Midbrain (tissue), 1 donor: Measurements from ENCODE around the gene ASIC3.
"Not testable (repeated sequence)": the region's sequence is repeated elsewhere in the genome, so short reads cannot be mapped to it uniquely, and the experiment has no call there.

Experiments used
- DNase-seq: peaks from one replicate; lab custom pipeline; 2025; lab: John Stamatoyannopoulos, UW

Gene ASIC3

DNA sequence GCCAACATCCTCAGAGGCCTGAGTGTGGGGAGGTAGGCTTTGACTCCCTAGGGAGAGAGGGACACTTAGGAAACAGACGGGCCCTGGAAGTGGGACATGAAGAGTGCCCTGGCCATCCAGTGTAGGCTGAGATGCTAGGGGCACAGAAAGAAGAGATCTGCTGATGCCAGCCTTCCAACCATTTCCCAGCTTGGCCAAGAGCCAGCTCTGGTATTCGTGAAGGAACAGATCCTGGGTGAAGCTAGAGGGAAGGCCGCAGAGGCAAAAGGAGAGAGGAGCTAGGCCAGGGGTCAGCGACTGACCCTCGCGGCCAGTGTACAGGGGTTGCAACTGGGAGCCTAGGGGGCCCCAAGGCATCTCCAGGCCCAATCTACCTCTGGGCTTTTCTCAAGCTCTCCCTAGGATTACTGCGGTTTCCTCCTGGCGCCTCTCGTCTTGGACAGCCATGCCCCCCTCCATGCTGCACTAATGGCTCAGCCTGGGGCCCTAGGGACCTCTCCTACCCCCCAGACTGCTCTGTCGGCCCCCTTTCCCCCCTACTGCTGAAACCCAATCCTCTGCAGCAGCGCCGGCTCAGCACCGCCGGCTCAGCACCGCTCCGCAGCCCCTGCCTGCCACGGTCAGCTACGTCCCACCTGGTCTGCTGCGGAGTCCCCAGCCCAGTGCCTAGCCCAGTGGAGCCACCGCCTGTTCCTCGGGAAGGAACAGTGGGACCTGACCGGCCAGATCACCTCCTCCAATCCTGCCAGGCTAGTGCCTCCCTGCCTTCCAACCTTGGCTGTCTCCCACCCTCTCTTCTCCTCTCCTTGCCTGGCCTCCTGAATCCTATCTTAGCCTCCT, at the start of gene ASIC3:
Gene ASIC3, plus strand, starts transcription at position 556 of the 840 bp plus-strand sequence. CDS start 355 bp downstream, outside the sequence.
- DNase-seq: no peak

DNA sequence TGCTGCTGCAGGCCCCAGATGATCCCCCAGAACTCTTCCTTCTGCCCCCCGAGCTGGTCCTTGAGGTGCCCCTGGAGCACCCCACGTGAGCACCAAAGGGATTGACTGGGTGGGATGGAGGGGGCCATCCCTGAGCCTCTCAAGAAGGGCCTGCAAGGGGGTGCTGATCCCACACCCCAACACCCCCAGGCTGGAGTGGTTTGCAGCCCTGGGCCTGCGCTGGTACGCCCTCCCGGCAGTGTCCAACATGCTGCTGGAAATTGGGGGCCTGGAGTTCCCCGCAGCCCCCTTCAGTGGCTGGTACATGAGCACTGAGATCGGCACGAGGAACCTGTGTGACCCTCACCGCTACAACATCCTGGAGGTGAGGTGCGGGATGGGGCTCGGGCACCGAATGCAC, 49.3 kb upstream of the ASIC3 start:
- DNase-seq: no peak

DNA sequence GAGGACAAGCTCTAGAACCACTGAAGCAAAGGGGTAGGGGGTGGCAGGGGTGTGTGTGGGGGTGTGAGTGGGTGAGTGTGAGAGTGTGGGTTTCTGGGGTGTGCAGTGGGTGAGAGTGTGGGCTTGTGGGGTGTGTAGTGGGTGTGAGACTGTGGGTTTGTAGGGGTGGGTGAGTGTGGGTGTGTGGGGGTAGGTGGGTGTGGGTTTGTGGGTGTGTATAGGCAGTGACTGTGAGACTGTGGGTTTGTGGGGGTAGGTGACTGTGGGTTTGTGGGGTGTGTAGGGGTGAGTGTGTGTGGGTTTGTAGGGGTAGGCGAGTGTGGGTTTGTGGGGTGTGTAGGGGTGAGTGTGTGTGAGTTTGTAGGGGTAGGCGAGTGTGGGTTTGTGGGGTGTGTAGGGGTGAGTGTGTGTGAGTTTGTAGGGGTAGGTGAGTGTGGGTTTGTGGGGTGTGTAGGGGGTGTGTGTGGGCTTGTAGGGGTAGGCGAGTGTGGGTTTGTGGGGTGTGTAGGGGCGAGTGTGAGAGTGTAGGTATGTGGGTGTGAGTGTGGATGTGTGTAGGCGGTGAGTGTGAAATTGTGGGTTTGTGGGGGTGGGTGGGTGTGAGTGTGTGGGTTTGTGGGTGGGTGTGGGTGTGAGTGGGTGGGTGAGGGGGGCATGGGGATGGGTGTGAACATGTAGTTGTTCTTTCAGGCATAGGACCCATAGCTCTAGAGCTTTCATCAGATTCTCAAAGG, 48.7 kb upstream of the ASIC3 start:
- DNase-seq: no peak

DNA sequence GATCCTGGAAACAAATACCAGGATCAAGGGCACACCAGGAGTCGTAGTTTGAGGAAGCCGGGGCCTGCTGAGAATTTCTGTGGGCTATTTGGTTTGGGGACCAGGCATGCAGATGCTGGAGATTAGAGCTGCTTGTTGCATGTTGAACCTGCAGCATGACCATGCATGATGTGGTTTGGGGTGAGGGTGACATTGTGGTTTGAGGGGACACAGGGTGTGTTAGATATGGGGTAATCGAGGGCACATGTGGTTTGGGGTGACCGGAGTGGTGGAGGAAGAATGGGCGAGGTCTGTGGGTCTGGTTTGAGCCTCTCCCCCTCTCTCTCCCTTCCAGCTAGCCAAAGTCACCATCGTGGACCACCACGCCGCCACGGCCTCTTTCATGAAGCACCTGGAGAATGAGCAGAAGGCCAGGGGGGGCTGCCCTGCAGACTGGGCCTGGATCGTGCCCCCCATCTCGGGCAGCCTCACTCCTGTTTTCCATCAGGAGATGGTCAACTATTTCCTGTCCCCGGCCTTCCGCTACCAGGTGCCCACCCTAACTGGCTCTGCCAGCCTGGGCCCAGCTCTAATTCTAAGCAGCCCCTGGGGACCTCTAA, 47.3 kb upstream of the ASIC3 start:
- DNase-seq: no peak

DNA sequence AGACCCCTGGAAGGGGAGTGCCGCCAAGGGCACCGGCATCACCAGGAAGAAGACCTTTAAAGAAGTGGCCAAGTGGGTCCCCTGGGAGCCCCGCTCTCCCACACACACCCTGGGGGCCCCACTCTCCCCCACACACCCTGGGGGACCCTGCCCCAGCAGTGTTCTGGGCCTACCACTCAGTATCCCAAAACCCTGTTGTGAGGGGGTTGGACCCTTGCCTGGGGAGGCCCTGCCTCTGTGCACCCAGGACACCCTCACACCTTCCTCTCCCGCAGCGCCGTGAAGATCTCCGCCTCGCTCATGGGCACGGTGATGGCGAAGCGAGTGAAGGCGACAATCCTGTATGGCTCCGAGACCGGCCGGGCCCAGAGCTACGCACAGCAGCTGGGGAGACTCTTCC, 46.8 kb upstream of the ASIC3 start:
- no peak for DNase-seq

DNA sequence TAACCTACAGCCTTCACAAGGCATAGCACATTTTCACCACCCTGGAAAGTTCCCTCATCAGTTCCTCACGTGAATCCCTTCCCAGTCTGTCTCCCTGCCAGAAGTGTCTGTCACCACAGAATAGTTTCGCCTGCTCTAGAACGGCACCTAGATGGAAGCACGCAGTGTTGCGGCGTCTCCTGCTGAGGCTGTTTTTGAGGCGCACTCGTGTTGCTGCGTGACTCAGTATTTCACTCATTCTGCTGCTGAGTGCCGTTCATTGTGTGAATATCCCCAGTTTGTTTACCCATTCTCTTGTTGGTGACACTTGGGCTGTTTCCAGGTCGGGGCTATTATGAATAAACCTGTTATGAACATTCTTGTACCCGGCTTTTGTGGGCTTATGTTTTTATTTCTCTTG, 44.8 kb upstream of the ASIC3 start:
- DNase-seq: no peak

DNA sequence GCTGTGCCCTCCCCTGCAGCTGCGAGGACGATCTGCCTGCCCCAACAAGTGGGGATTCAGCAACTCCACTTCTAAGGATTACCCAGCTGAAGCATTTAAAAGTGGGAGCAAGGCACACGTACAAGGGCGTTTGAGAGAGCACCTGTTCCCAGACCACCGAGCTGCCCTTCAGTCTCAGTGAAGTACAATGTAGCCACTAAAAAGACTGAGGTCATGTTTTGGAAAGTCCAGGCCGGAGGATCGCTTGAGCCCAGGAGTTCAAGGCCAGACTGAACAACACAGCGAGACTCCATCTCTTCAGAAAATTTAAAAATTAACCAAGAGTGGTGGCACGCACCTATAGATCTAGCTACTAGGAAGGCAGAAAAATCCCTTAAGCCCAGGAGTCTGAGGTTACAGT, 42.8 kb upstream of the ASIC3 start:
- DNase-seq: no peak

DNA sequence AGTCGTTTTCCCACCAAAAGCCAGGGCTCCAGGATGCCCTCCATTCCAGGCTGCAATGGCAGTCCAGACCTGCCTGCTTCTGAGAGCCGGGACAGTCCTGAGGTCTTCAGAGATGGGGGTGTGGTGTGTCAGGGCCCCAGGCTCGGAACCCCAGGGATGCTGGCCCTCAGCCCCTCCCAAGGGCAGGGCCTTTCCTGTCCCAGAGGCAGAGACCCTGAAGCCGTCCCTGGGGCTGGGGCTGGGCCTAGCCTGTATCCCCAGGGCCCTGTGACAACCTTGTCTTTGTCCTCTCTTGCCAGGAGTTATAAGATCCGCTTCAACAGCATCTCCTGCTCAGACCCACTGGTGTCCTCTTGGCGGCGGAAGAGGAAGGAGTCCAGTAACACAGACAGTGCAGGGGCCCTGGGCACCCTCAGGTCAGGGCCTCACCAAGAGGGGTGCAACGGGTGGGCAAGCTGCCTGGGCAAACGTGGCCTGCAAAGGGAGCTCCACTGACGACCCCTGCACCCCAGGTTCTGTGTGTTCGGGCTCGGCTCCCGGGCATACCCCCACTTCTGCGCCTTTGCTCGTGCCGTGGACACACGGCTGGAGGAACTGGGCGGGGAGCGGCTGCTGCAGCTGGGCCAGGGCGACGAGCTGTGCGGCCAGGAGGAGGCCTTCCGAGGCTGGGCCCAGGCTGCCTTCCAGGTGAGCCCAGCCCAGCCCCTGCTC, 41.6 kb upstream of the ASIC3 start:
- DNase-seq: no peak

DNA sequence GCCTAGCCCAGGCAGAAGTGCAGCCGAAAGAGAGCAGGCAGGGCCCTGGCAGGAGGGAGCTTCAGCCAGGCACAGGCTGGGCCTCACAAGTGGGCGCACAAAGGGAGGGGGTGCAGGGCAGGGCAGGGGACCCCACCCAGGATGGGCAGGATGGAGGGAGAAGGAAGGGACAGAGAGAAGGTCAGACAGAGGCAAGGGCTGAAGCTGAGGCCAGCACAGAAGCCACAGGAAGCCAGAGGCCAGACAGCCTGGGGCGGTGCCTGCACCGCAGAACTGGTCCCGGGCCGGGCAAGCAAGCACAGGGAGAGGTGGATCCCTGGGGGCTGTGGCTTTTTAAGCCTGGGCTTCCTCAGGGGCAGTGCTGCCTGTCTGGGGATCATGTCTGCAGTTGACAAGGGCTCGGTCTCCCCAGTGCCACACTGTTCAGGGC, 40.8 kb upstream of the ASIC3 start:
- no peak for DNase-seq

DNA sequence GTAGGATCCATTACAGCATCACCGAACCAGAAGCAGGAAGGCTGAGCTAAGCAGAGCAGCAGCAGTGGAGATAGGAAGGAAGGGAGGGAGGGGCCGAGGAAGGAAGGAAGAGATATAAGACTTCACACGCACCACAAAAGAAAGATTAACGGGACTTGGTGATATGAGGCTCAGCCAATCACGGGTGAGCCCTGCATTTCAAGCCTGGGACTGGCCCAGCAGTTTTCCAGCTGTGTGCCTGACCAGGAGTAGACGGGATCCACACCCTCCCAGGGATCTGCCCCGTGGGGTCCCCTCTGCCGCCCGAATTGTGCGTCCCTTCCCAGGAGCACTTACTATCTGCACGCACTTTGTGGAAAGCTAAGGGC, 40.2 kb upstream of the ASIC3 start:
- no peak for DNase-seq

DNA sequence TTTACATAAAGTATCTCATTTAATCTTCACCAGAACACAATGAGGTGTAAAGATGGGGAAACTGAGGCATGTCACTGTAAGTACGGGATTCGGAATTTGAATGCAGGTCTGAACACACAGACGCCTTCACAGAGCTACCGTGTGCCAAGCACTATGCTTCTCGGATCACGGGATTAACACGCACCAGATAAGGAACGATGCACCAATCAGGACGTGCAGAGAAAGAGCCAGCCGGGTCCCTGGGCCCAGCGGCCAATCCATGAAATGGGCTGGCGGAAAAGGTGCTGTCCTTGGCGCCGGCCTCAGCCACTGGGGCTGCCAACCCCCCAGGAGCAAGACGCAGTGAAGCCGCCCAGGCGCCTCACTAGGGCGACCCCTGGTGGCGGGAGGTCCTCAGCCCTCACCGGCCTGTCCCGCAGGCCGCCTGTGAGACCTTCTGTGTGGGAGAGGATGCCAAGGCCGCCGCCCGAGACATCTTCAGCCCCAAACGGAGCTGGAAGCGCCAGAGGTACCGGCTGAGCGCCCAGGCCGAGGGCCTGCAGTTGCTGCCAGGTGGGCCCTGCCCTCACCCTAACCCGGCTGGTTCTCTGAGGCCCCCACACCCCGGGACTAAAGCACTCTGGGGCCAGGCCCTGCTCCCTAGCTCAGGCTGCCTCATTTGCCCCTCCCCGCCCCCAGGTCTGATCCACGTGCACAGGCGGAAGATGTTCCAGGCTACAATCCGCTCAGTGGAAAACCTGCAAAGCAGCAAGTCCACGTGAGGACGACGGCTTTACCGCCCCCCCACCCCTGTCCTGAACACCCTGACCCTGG, 39.6 kb upstream of the ASIC3 start:
- DNase-seq: peak; percentile 42

DNA sequence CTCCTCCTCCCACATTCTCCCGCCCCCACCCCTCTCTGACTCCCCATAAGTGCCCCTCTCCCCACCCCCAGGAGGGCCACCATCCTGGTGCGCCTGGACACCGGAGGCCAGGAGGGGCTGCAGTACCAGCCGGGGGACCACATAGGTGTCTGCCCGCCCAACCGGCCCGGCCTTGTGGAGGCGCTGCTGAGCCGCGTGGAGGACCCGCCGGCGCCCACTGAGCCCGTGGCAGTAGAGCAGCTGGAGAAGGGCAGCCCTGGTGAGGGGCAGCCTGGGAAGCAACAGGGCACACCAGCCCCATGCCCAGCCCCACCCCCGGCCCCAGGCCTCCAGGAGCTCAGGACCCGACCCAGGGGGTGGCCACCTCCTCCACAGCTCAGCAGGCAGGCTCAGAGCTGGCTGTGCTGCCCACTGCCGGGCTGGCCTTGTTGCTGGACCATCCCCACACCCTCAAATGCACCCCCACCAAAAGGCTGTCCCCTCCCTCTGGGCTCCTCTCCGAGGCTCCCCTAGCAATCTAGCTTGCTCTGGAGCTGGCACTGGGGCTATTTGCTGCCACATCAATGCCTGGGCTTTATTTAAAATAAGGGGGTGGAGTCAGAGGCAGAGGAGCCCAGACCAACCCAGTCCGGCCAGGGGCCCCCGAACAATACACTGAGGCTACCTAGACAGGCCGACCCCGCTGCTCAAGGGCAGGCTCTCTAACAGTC, 38.8 kb upstream of the ASIC3 start:
- DNase-seq: no peak

DNA sequence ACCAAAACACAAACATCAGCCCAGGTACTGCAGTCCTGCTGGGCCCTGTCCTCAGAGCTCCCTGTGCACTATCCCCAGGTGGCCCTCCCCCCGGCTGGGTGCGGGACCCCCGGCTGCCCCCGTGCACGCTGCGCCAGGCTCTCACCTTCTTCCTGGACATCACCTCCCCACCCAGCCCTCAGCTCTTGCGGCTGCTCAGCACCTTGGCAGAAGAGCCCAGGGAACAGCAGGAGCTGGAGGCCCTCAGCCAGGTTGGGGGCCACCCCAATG, 38.4 kb upstream of the ASIC3 start:
- no peak for DNase-seq

DNA sequence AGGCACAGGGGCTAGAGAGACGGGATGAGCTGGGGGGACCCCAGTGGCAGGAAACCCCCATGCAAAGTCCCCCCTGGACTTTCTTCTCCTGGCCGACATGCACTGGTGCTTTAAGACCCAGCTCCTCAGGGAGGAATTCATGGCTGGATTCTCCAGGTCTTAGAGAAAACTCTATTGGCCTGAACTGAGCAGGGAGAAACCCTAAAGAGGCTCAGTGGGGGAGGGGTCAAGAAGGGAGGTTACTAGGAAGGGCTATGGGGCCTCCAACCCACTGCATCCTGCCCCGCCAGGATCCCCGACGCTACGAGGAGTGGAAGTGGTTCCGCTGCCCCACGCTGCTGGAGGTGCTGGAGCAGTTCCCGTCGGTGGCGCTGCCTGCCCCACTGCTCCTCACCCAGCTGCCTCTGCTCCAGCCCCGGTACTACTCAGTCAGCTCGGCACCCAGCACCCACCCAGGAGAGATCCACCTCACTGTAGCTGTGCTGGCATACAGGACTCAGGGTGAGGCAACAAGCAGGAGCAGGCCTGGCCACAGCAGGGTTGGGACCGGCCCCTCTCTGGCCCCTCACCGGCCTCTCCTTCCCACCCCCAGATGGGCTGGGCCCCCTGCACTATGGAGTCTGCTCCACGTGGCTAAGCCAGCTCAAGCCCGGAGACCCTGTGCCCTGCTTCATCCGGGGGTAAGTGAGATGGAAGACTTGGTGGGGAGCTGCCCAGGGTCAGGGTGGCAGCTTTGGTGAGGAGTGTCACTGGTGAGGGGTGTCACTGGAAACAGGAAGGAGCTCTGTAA, 37.8 kb upstream of the ASIC3 start:
- no peak for DNase-seq

DNA sequence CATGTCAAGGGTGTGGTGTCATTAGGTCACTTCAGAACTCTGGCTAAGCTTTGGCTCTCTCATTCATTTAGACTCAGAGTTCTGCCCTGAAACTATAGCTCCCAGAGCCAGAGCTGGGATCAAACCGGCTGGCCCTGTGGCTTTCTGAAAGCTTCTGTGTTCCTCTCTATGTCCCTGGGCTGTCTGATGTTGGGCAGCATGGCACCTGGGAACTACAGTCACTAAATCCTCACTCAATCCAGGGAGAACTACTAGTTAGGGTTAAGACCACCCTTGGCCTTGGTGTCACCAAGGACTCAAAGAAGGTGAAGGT, 37.3 kb upstream of the ASIC3 start:
- DNase-seq: no peak

DNA sequence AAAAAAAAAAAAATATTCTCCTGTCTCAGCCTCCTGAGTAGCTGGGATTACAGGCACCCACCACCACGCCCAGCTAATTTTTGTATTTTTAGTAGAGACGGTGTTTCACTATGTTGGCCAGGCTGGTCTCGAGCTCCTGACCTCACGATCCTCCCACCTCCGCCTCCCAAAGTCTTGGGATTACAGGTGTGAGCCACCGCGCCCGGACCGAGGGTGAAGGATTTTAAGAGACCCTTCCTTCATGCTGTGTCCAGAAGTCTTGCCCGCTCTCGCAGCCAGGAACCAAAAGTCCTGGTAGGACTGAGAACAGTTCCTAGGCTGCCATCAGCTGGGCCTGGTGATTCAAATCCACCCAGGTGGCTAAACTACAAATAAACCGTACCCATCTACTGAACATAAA, 36.7 kb upstream of the ASIC3 start:
- not testable (repeated sequence) for DNase-seq

DNA sequence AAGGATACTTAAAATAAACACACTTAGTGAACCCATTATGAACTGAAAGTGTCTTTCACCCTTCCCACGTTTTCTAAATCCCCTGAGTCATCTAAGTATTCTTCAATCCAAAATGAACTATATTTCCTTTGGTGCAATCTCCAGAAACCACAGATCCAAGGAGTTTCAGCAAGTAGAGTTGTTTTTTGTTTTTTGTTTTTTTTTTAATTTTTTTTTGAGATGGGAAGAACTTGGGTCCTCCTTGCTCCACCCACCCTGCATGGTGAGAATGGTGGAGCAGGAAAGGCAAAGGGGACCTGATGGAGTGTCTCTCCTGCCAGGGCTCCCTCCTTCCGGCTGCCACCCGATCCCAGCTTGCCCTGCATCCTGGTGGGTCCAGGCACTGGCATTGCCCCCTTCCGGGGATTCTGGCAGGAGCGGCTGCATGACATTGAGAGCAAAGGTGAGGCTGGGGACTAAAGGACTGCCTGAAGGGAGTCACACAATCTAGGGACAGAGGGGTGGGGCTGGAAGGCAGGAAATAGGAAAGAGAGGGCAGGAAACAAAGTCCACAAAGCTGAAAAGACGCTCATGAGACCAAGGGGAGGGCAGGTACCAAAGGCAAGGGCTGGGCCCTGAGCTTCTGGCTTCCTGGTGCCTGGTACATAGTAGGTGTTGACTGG, 36.2 kb upstream of the ASIC3 start:
- DNase-seq: no peak

DNA sequence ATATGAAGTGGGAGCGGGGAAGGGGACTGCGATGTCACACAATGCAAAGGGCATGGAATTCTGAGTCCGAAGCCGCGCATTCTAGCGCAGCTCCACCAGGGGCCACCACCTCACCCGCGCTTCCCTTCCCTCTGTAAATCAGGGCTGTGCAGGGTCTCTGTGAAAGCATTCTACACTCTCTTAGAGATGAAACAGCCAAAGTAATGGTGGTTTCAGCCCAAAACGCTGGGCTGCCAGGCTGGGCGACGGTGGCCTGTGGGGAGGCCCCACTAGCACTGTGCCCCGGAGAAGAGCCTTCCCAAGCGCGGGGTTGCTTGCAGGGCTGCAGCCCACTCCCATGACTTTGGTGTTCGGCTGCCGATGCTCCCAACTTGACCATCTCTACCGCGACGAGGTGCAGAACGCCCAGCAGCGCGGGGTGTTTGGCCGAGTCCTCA, 35.4 kb upstream of the ASIC3 start:
- no peak for DNase-seq

DNA sequence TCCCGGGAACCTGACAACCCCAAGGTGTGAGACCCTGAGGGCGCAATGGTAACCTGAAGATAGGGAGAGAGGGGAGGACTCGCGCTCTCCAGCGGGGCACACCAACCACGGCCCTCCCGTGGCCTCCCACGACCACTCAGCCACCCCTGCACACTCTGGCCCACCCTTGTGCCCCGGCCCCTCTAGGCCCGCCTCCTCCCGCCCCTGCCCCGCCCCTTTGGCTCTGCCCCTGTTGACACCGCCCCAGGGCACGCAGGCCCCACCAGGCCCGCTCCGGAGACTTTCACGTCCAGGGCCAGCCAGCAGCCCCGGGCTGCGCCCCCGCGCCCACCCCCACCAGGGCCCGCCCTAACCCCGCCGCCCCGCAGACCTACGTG, 35.0 kb upstream of the ASIC3 start:
- no peak for DNase-seq
